Ishikawa (cell line): ENCODE data around the gene EDEM3.

Experiments
- CEBPB ChIP-seq: IDR thresholded peaks from 2 replicates; pipeline ENCODE4 v1.6.1; 2012
- CREB1 ChIP-seq: IDR thresholded peaks from 2 replicates; pipeline ENCODE4 v1.6.1; 2012; ENCODE audit warnings: low read depth
- EGR1 ChIP-seq: IDR thresholded peaks from 2 replicates; pipeline ENCODE4 v1.6.1; 2012
- EP300 ChIP-seq: IDR thresholded peaks from 2 replicates; pipeline ENCODE4 v1.6.1; 2012; ENCODE audit warnings: borderline replicate concordance
- FOXM1 ChIP-seq: IDR thresholded peaks from 2 replicates; pipeline ENCODE4 v1.6.1; 2012; ENCODE audit warnings: low read depth, borderline replicate concordance
- NFIC ChIP-seq: IDR thresholded peaks from 2 replicates; pipeline ENCODE4 v1.6.1; 2012
- RAD21 ChIP-seq: IDR thresholded peaks from 2 replicates; pipeline ENCODE4 v1.6.1; 2012; ENCODE audit warnings: low read depth
- TAF1 ChIP-seq: IDR thresholded peaks from 2 replicates; pipeline ENCODE4 v1.6.1; 2012; ENCODE audit warnings: low read depth, mild to moderate bottlenecking
- TCF12 ChIP-seq: IDR thresholded peaks from 2 replicates; pipeline ENCODE4 v1.6.1; 2012; ENCODE audit warnings: low read depth
- TEAD4 ChIP-seq: IDR thresholded peaks from 2 replicates; pipeline ENCODE4 v1.6.1; 2012
- USF1 ChIP-seq: IDR thresholded peaks from 2 replicates; pipeline ENCODE4 v1.6.1; 2012
- YY1 ChIP-seq: IDR thresholded peaks from 2 replicates; pipeline ENCODE4 v1.6.1; 2012; ENCODE audit warnings: low read depth
- ZBTB7A ChIP-seq: IDR thresholded peaks from 2 replicates; pipeline ENCODE4 v1.6.1; 2012; ENCODE audit warnings: low read depth
- TF ChIP-seq, protein P1 (sequence below): IDR thresholded peaks from 2 replicates; pipeline ENCODE4 v1.6.1; 2012
- TF ChIP-seq, protein P2 (sequence below): IDR thresholded peaks from 2 replicates; pipeline ENCODE4 v1.6.1; 2012; ENCODE audit warnings: low read depth, mild to moderate bottlenecking

The EDEM3 gene

DNA sequence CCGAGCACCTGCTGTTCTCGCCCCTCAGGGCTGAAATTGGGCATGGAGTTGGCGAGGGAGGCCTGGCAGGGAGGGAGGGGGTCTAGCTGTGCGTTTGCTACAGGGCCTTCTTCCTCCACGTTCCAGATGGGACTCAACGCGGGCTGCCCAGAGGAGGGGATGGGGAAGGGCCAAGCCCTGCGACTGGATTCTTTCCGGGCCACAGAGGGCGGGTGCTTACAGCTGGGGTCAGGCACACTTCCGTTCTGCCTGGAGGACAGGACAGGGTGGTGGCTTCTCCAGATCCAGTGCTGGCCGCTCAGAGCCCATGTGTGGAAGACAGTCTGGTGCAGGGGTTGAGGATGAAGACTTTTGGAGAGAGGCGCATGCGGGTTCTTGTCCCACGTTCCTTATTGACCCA lies 90.0 kb downstream of the EDEM3 start:
- TF ChIP-seq EP300: no peak

GRCh38 chr1:184664042-184664660 lies 90.5 kb downstream of the EDEM3 start:
- TF ChIP-seq TAF1 (no peak), EGR1 (no peak)

GRCh38 chr1:184661801-184662200 lies 92.9 kb downstream of the EDEM3 start:
- TF ChIP-seq EGR1 (no peak), USF1 (no peak)

DNA sequence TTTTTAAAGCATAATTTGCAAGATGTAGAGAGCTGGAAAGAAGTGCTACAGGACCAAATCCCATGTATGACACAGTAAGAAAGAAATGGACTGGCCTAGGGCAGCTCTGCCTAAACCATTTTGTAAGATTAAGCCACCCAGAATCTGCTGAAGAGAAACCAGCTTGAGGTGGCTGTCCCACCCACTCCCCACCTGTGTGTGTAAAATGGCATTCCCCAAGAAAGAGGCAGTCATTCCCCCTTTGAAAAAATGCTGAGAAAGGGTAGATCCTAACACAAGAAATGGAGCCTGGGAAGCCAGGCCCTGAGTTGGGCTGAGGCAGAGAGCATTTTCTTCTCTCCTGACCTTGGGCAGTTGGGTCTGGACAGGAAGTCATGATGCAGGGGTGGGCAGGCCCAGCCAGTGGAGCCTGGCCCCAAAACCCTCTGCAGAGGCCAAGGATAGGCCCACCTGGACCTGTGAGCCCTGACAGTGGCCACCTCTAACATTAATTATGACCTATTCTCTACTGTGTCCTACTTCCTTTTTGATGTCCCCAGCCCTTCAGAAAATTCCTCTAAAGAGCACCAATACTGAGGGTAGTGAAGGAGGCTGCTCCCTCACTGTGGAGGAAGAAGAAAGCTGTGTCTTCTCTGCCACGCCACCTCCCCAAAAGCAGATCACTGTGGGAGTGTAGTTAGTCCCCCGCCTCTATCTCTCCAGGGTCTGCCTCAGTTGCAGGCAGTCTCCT lies 94.0 kb downstream of the EDEM3 start:
- TF ChIP-seq ZBTB7A: no peak
- TF ChIP-seq, protein P1, sequence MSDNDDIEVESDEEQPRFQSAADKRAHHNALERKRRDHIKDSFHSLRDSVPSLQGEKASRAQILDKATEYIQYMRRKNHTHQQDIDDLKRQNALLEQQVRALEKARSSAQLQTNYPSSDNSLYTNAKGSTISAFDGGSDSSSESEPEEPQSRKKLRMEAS: no peak
- TF ChIP-seq USF1: no peak
- no peak for TF ChIP-seq TEAD4
- TF ChIP-seq CREB1: no peak
- TF ChIP-seq TCF12: no peak
- TF ChIP-seq TAF1: no peak
- TF ChIP-seq EGR1: no peak
- TF ChIP-seq EP300: no peak
- TF ChIP-seq, protein P2, sequence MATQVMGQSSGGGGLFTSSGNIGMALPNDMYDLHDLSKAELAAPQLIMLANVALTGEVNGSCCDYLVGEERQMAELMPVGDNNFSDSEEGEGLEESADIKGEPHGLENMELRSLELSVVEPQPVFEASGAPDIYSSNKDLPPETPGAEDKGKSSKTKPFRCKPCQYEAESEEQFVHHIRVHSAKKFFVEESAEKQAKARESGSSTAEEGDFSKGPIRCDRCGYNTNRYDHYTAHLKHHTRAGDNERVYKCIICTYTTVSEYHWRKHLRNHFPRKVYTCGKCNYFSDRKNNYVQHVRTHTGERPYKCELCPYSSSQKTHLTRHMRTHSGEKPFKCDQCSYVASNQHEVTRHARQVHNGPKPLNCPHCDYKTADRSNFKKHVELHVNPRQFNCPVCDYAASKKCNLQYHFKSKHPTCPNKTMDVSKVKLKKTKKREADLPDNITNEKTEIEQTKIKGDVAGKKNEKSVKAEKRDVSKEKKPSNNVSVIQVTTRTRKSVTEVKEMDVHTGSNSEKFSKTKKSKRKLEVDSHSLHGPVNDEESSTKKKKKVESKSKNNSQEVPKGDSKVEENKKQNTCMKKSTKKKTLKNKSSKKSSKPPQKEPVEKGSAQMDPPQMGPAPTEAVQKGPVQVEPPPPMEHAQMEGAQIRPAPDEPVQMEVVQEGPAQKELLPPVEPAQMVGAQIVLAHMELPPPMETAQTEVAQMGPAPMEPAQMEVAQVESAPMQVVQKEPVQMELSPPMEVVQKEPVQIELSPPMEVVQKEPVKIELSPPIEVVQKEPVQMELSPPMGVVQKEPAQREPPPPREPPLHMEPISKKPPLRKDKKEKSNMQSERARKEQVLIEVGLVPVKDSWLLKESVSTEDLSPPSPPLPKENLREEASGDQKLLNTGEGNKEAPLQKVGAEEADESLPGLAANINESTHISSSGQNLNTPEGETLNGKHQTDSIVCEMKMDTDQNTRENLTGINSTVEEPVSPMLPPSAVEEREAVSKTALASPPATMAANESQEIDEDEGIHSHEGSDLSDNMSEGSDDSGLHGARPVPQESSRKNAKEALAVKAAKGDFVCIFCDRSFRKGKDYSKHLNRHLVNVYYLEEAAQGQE: no peak
- TF ChIP-seq FOXM1: no peak
- no peak for TF ChIP-seq NFIC
- TF ChIP-seq YY1: no peak
- TF ChIP-seq RAD21: no peak
- no peak for TF ChIP-seq CEBPB

- TF ChIP-seq, protein P1: no peak
- no peak for TF ChIP-seq CEBPB
- no peak for TF ChIP-seq ZBTB7A
- no peak for TF ChIP-seq YY1
- TF ChIP-seq USF1: no peak
Measured at GRCh38 chr1:184658055-184658454, 96.6 kb downstream of the EDEM3 start.

- TF ChIP-seq NFIC (no peak), TAF1 (no peak), EGR1 (no peak), TCF12 (no peak)
Measured at GRCh38 chr1:184656221-184656620, 98.4 kb downstream of the EDEM3 start.

- TF ChIP-seq TAF1: no peak
- TF ChIP-seq YY1: no peak
- TF ChIP-seq USF1: no peak
- TF ChIP-seq, protein P2: no peak
- TF ChIP-seq TCF12: no peak
- no peak for TF ChIP-seq FOXM1
- no peak for TF ChIP-seq RAD21
- TF ChIP-seq CREB1: no peak
- no peak for TF ChIP-seq TEAD4
- TF ChIP-seq CEBPB: no peak
- TF ChIP-seq NFIC: no peak
- TF ChIP-seq, protein P1: no peak
- no peak for TF ChIP-seq ZBTB7A
- no peak for TF ChIP-seq EP300
- no peak for TF ChIP-seq EGR1
Measured at GRCh38 chr1:184655185-184655584, 99.5 kb downstream of the EDEM3 start.
